ENCODE results near the gene EHF. TPM values are rescaled to one million over a fixed set of nuclear protein-coding genes. Genes with fewer than 3 reads are reported as not detected.

EHF gene
- total RNA-seq, 1 donor from 2014 or later, result not detected

DNA sequence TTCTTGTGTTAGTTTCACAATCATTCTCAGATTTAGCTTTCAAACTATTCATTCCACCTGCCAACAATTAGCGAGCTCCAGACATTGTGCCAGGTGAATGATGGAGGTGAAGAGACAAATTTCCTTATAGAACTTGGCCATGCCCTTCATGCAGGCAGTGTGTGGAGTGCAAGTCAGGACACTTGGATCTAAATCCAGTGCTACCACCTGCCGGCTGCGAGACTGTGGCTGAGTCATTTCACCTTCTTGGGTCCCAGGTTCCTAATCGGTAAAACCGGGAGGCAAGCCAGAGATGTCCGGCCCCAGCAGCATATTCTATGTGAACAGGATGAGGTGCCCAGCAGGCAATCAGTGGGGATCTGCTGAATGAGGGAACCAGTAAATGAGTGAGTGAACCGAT lies 18.6 kb upstream of the EHF start:
- no peak overlapping the region for H3K27ac ChIP-seq
- H3K4me1 ChIP-seq, result no peaks in the 10 kb centered on the region
- intact Hi-C loops (cut with DNase I), result no loop called here
- H3K27me3 ChIP-seq, result no peaks in the 10 kb centered on the region
- H3K4me3 ChIP-seq, result no peak overlapping the region
- DNase-seq (ENCODE audit: low spot score in 2 of 2), result no peak
- H3K9me3 ChIP-seq, result no peaks in the 10 kb centered on the region
- H3K36me3 ChIP-seq, result no peaks in the 10 kb centered on the region
- TF ChIP-seq, protein P1, sequence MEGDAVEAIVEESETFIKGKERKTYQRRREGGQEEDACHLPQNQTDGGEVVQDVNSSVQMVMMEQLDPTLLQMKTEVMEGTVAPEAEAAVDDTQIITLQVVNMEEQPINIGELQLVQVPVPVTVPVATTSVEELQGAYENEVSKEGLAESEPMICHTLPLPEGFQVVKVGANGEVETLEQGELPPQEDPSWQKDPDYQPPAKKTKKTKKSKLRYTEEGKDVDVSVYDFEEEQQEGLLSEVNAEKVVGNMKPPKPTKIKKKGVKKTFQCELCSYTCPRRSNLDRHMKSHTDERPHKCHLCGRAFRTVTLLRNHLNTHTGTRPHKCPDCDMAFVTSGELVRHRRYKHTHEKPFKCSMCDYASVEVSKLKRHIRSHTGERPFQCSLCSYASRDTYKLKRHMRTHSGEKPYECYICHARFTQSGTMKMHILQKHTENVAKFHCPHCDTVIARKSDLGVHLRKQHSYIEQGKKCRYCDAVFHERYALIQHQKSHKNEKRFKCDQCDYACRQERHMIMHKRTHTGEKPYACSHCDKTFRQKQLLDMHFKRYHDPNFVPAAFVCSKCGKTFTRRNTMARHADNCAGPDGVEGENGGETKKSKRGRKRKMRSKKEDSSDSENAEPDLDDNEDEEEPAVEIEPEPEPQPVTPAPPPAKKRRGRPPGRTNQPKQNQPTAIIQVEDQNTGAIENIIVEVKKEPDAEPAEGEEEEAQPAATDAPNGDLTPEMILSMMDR (IDR thresholded peaks at IDR 0.05), result no peak

DNA sequence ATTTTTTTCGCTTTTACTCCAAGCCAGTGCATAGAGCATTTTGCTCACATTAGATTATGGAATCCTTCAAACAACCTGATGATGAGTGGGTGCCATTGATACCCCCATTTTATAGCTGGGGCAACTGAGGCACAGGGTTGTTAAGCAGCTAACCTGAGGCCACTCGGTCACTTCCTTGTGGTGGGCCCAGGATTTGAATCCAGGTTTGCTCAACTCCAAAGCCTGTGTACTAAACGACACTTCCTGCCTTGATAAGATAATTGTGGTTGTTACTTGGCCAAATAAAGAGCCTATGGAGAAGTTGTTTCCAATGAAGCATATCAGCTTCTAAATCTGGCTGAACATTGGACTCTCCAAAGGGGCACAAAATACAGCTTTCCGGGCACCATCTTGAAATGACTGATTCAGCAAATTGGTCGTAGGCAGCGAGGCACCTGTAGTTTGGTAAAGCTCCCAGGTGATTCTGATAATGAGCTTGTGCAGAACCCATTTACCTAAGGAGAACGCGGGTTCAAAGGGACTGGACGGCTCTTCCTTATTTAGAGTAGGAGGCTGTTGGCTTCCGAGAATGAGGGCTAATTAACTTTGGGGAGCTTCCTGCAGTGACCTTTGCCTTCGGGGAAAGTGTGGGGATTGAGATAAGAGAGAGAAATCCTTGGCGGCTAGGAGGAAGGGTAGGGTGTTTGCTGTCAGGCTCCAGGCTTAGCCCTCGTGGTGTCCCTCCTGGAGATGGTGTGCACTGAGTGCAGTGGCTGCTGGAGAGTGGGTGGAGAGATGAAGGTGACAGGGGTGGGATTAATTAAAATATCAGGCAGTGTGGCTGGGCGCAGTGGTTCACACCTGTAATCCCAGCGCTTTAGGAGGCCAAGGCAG lies 17.5 kb upstream of the EHF start:
- intact Hi-C loops (cut with DNase I), result no loop called here
- TF ChIP-seq, protein P1 (IDR thresholded peaks at IDR 0.05), result no peak
- H3K36me3 ChIP-seq, result no peaks in the 10 kb centered on the region
- no peaks in the 10 kb centered on the region for H3K27me3 ChIP-seq
- H3K4me1 ChIP-seq, result no peaks in the 10 kb centered on the region
- H3K4me3 ChIP-seq, result no peak overlapping the region
- no peaks in the 10 kb centered on the region for H3K9me3 ChIP-seq
- no peak for DNase-seq (ENCODE audit: low spot score in 2 of 2)
- no peak overlapping the region for H3K27ac ChIP-seq

DNA sequence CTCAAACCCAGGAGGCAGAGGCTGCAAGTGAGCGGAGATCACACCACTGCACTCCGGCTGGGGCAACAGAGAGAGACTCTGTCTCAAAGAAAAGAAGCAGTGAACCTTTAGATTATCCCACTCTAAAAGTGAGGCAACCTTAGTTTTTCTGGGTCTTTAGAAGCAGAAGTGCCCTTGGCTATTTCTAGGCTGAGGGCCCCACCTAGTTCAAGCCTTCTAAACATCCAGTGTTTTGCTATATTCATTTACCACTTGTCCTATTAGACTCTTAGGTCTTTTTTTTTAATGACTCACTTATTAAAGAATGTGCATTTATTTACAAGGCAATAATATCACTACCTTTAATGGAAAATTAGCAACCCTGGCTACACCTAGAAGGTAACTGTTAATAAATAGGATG lies 16.7 kb upstream of the EHF start:
- Histone ChIP-seq H3K27ac (no peak overlapping the region), H3K9me3 (no peaks in the 10 kb centered on the region), H3K4me1 (no peaks in the 10 kb centered on the region), H3K27me3 (no peaks in the 10 kb centered on the region), H3K4me3 (no peak overlapping the region), H3K36me3 (no peaks in the 10 kb centered on the region)
- TF ChIP-seq, protein P1 (IDR thresholded peaks at IDR 0.05), result no peak
- intact Hi-C loops (cut with DNase I), result no loop called here
- no peak for DNase-seq (ENCODE audit: low spot score in 2 of 2)

DNA sequence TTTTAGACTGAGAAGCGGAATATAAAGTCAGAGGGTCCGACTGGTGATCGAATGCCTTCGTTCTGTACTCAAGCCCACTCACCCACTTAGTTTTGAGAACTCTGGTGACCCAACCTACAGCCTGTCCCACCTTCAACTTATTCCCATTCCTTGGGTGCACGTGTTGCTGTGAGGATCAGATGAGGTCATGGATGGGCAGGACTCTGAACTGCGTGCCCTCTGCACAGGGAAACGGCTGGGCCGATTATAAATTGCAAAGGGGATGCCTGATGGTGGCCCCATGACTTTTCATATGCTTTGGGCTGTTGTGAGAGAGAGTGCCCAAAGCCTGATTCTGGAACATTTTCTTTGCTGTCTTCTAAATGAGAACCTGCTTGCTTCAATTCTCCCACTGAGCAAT lies 16.0 kb upstream of the EHF start:
- Histone ChIP-seq H3K4me3 (no peak overlapping the region), H3K9me3 (no peaks in the 10 kb centered on the region), H3K4me1 (no peaks in the 10 kb centered on the region), H3K27me3 (no peaks in the 10 kb centered on the region), H3K27ac (no peak overlapping the region), H3K36me3 (no peaks in the 10 kb centered on the region)
- intact Hi-C loops (cut with DNase I), result no loop called here
- TF ChIP-seq, protein P1 (IDR thresholded peaks at IDR 0.05), result no peak
- DNase-seq (ENCODE audit: low spot score in 2 of 2), result no peak

DNA sequence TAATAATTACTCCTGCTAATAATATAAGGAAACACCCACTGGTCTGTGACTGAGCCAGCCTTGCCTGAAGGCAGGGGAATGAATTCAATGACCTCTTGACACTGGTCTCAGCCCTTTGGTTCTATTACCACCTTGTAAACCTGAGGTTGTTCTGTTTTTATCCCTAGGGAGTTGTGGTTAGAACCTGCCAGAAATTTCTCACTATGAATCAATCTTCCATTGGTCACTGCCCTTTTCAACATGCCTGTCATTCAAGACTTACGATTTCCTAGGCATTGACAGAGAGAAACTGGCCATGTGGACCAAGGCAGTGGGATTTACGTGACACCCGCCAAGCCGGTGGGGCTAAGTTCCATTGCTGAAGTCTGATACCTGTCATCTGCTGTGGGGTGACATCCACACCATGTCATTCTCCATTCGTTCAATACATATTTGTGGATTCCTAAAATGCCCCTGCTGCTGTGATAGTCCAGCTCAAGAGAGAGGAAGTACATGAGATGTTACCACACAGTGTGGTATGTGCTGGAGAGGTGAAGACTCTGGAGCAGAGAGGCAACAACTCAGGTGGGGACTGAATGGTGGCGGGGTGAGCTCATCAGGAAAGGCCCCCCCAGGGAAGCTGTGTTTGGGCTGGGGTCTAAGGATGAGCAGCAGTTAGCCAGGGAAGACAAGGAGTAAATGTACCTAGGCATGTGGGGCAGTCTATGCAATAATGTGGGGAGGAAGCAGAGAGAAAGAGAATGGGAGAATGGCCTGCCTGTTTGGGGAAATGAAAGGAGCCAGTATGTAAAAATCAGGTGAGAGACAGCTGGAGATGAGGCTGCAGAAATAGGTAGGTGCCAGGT lies 15.2 kb upstream of the EHF start:
- TF ChIP-seq, protein P1 (IDR thresholded peaks at IDR 0.05), result no peak
- Histone ChIP-seq H3K9me3 (no peaks in the 10 kb centered on the region), H3K27me3 (no peaks in the 10 kb centered on the region), H3K4me1 (no peaks in the 10 kb centered on the region), H3K36me3 (no peaks in the 10 kb centered on the region), H3K4me3 (no peak overlapping the region), H3K27ac (no peak overlapping the region)
- intact Hi-C loops (cut with DNase I), result no loop called here
- DNase-seq (ENCODE audit: low spot score in 2 of 2), result no peak
